Stimulated activated CD8-positive, alpha-beta memory T cell treated with anti-CD3 and anti-CD28 coated beads, Interleukin-4, amount 100 ng/mL, for 24 hours (primary cell): ENCODE data around the gene GARS1.
A peak's percentile ranks its signal among the peaks of the same experiment; 100 is the strongest.

Source experiments
- DNase-seq: peaks from one replicate; pipeline ENCODE4 v3.0.0-alpha.2; 2020; ENCODE audit warnings: low read depth

GARS1 gene

GRCh38 chr7:30682212-30683083, 87.8 kb downstream of the GARS1 start, which contains the start of gene CRHR2:
Gene CRHR2, minus strand, starts transcription at chr7:30682456. Its CDS starts 176 bp downstream, at chr7:30682280.
- DNase-seq, result peak; percentile 16

DNA sequence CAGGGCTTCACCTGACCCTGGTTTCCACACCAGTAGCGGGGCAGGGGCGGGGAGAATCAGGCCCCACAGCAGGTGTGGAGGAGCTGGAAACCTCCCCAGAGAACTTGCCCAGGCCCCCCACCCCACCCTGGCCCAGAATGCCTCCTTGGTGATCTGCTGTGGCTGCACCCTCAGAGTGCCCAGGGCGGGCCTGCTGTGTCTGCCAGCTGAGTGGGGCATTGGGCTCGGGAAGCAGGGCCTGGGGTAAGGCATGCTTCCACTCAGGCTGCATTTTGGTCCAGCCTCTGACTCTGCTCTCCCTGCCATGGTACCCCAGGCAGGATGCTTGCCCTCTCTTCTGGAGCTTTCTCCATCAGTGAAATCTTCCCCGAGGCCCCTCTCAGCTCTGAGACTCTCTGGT, 88.6 kb downstream of the GARS1 start:
- no peak for DNase-seq
